ENCODE data around the gene CARS1. TPM values are rescaled to one million over a fixed set of nuclear protein-coding genes. Genes with fewer than 3 reads are reported as not detected.

CARS1 gene
- total RNA-seq = 10 to 100 TPM; 94.7 to 97.5 TPM

DNA sequence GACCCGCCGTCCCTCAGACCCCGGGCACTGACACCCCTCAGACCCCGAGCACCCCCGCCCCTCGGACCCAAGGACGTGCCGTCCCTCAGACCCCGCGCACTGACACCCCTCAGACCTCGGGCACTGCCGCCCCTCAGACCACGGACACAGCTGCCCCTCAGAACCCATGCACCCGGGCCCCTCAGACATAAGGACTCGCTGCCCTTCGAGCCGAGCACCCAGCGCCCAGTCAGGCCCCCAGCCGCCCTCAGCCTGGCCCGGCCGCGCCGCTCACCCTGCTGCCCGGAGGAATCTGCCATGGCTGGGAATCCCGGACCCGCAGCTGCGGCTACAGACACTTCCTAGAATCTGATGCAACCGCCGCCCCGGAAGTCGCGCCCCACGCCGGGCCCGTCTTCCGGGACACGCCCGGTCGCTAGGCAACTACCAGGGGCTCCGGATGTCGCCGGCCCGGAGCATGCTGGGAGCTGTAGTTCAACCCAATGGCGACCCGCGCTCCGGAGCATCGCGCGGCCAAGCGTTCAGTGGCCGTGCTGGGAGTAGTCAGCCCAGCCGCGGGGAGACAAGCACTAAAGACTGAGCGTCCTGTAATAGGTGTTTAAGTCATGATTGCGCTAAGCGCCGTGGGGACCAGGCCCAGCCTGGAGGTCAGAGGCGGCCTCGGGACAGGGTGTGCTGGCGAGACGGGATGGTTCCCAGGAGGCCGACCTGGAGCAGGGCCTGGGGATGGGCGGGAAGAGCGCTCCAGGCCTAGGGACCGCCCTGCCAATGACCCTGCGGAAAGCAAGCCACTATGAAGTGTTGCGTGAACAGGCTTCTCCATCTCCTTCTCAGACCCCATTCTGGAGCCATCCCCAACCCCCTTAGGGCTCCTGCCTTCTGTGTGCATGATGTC lies at the start of gene CARS1:
Gene CARS1 (minus strand): TSS at position 355 of the 895 bp plus-strand sequence. CDS start 56 bp downstream, at position 299.
- intact Hi-C loops (cut with micrococcal nuclease) = loop anchor here (1.0 to 5.0 kb wide), 4 partner anchors 35 to 657 kb away; partner anchors contain the start of genes TSSC4 and ZNF195
- CTCF ChIA-PET = interaction anchor here (1.0 to 5.4 kb wide), 4 partner anchors 19 to 127 kb away, joined by 3 to 24 read pairs (median 4); no protein-coding TSS in a partner anchor
- H3K36me3 Mint-ChIP-seq = peaks cover 14% of the 10 kb centered on the region

DNA sequence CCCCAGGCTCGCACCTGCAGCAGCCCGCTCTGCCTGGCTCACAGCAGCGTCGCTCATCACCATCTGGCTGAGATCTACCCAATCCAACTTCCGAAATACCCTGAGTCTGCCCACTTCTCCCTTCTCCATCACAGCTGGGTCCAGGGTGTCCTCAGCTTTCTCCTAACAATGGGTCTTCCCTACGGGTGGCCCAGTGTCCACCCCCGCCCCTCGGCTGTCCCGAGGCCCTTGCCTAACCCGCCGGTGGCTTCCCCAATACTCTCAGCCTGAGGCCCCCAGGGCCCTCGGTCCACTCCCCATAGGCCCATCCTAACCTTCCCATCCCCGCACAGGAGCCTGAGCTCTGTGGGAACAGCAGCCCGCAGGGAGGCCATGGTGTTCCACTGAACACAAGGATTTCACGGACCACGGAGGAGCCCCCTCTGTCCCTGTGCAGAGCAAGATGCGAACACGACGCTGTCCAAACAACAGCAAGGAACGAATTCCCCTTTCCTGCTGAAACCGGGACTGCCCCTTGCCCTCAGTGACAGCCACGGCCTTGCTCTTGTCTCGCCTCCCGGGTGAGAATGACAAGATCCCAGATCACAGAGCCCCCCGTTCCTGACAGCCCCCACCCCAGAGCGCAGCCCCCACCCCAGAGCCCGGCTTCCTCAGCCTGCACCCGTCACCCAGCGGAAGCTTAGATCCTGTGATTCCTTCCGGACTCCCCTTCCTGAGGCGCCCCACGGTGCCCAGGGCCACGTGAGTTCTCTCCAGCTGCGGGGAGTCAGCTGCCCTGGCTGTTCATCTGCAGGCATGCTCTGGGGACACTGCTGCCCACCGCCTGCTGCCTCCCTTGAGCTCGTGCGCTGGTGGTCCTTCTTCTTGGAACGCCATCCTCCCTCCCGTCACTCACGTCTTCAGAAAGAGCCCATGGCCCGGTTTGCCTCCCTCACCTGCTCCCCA lies 48.8 kb upstream of the CARS1 start:
- peak; percentile 5 for DNase-seq

More for the DNA sequence above, at the start of gene CARS1:
- POLR2A ChIA-PET = interaction anchor here (0.6 to 2.0 kb wide), 10 partner anchors 11 to 681 kb away, joined by 3 to 5 read pairs (median 4); partner anchors contain the start of genes CD81 and NAP1L4
- peak within 1 kb of the TSS; percentile 89 for H3K4me3 Mint-ChIP-seq
- peaks cover 36% of the 10 kb centered on the region for H3K4me1 Mint-ChIP-seq (ENCODE audit: low read depth)
- H3K27me3 Mint-ChIP-seq = no peaks in the 10 kb centered on the region
- no peaks in the 10 kb centered on the region for H3K9me3 Mint-ChIP-seq
- H3K27ac Mint-ChIP-seq = peak within 1 kb of the TSS; percentile 85
- peak; percentile 97 for DNase-seq

DNA sequence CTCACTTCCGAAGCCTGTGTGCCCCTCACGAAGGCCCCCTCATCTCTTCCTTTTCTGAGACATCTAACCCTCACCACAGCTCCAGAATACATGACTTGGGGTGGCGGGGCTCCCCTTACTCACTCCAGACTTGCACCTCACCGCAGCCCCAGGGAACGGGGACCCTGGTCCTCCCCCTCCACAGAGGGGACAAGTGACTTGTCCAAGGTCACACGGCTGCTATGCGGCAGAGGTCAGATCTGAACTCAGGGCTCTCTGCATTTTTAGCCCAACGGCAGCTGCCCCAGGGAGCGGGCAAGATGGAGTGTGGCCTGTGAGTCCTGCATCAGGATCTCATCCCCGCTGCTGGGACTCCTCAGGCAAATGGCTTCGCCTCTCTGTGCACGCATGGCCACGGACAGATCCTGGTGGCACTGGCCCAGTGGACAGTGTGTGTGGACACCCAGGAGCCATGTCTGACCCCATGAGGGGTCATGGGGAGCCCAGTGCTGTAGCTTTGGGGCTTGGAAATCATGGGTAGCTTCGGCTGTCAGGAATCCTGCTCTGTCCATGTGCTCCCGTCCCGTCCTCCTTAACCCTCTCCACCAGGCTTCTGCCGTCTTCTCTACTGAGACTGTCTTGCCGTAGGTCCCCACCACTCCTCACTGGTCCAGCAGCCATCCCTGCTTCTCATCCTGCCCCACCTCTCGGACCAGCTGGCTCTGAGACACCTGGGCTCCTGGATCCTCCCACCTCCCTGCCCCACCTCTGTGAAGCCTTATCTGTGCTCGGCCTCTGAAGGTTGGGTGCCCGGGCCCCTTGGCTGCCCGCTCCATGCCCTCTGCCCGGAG lies 48.0 kb upstream of the CARS1 start:
- peak; percentile 6 for DNase-seq
- Mint-ChIP-seq H3K9me3 (no peaks in the 10 kb centered on the region), H3K27ac (no peak overlapping the region), H3K4me3 (no peak overlapping the region), H3K4me1 (ENCODE audit: low read depth) (no peaks in the 10 kb centered on the region), H3K36me3 (no peaks in the 10 kb centered on the region), H3K27me3 (no peaks in the 10 kb centered on the region)
- intact Hi-C loops (cut with micrococcal nuclease) = no loop called here
- ChIA-PET POLR2A (no interaction called here), CTCF (no interaction called here)

More for the DNA sequence above, 48.8 kb upstream of the CARS1 start:
- H3K36me3 Mint-ChIP-seq = no peaks in the 10 kb centered on the region
- intact Hi-C loops (cut with micrococcal nuclease) = no loop called here
- CTCF ChIA-PET = no interaction called here
- POLR2A ChIA-PET = no interaction called here
- no peak overlapping the region for H3K4me3 Mint-ChIP-seq
- H3K4me1 Mint-ChIP-seq (ENCODE audit: low read depth) = no peaks in the 10 kb centered on the region
- no peak overlapping the region for H3K27ac Mint-ChIP-seq
- H3K27me3 Mint-ChIP-seq = no peaks in the 10 kb centered on the region
- H3K9me3 Mint-ChIP-seq = no peaks in the 10 kb centered on the region

DNA sequence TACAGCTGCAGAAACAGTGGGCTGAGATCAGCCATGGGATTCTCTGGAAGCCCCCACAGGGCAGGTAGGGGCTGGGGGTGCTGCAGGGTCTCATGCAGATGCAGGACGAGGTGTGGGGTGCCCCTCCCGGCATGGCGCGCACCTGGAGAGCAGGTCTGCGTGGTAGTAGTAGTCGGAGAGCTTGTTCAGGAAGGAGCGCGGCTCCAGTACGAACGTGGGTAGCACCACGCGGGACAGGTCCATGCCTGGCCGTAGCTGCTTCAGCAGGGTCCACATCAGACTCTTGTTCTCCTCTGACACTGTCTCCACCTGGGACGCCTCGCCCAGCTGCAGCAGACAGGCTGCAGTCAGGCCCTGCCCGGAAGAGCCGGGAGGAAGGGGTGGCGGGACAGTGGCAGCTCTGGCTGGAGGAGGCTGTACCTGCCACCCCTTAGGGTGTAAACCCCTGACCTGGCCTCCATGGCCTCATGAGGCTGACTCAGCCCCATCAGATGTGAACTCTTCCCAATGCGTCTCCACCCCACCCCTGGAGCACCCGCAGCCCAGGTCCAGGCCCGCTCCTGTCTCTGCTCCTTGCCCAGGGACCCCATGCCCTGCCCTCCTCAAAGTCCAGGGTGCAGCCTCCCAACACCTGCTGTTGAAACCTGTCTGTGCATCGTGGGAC lies 47.0 kb upstream of the CARS1 start:
- no peak for DNase-seq
- Mint-ChIP-seq H3K36me3 (no peaks in the 10 kb centered on the region), H3K4me1 (ENCODE audit: low read depth) (peaks cover 4% of the 10 kb centered on the region), H3K4me3 (no peak overlapping the region), H3K27ac (no peak overlapping the region), H3K27me3 (no peaks in the 10 kb centered on the region), H3K9me3 (no peaks in the 10 kb centered on the region)
- ChIA-PET CTCF (no interaction called here), POLR2A (no interaction called here)
- intact Hi-C loops (cut with micrococcal nuclease) = no loop called here

DNA sequence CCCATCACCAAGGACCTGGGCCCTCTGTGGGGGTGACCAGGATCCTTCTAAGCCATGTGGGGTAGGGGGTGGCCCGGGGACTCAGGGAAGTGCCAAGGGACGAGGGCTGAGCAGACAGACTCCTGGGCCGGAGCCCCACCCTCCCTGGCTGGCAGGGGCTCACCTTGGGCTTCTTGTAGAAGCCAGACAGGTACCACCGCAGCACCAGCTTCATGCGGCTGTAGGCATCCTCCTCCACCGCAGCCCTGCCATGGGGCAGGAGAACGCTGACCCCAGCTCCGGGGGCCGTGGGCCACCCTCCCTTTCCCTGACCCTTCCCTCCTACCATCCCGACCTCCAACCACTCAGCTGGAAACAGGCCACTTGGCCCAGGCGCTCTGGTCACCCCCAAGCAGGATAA lies 45.9 kb upstream of the CARS1 start:
- CTCF ChIA-PET = no interaction called here
- DNase-seq = no peak
- no peaks in the 10 kb centered on the region for H3K27me3 Mint-ChIP-seq
- POLR2A ChIA-PET = no interaction called here
- no peak overlapping the region for H3K4me3 Mint-ChIP-seq
- H3K27ac Mint-ChIP-seq = no peak overlapping the region
- no peaks in the 10 kb centered on the region for H3K9me3 Mint-ChIP-seq
- H3K36me3 Mint-ChIP-seq = no peaks in the 10 kb centered on the region
- peaks cover 7% of the 10 kb centered on the region for H3K4me1 Mint-ChIP-seq (ENCODE audit: low read depth)
- intact Hi-C loops (cut with micrococcal nuclease) = no loop called here

DNA sequence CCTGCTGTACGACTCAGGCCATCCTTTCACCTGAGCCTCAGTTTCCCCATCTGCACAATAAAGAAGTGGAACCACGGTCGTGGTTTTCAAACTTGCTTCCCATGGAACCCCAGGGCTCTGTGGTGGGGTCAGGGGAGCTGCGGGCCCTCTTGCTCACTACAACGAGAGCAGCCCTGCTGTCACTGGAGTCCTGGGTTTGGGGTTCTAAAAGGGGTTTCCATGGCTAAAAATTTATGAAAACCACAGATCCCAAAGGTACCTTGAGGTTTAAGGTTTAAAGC lies 45.4 kb upstream of the CARS1 start:
- ChIA-PET POLR2A (no interaction called here), CTCF (no interaction called here)
- peaks cover 7% of the 10 kb centered on the region for H3K4me1 Mint-ChIP-seq (ENCODE audit: low read depth)
- no peaks in the 10 kb centered on the region for H3K9me3 Mint-ChIP-seq
- H3K4me3 Mint-ChIP-seq = no peak overlapping the region
- H3K36me3 Mint-ChIP-seq = no peaks in the 10 kb centered on the region
- no peaks in the 10 kb centered on the region for H3K27me3 Mint-ChIP-seq
- no peak overlapping the region for H3K27ac Mint-ChIP-seq
- DNase-seq = no peak
- intact Hi-C loops (cut with micrococcal nuclease) = no loop called here

DNA sequence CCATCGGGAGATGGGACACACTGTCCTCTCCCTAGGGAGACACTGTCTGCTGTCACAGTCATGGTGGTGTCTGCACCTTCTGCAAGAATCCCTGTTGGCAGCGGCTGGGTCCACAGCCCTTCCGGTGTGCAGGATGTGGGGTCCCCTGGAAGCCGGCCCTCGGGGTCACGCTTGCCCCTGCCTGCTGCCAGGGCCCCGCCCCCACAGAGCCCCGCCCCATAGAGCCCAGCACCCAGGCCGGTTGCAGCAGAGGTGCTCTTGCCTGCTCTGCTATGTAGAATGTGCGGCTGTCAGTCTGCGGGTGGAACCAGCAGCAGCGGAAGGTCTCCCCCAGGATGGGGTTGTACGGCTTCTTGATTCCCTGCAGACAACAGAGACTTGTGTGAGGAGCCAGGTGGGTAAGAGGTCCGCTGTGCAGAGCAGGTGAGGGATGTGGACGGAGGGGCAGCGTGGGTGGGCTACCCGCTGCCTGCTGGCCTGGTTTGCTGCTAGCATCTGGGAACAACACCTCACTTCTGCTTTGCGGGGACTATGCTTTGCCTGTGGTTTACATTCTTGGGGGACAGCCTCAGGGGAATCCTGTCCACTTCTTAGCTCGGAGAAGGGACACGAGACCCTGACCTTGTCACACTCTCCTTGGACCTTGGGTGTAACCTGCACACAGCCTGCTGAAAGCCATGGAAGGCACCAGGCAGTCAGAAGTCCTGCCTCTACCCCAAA lies 44.9 kb upstream of the CARS1 start:
- DNase-seq = no peak

GRCh38 chr11:3099178-3099577 lies 42.0 kb upstream of the CARS1 start:
- H3K4me1 Mint-ChIP-seq (ENCODE audit: low read depth) = peaks cover 7% of the 10 kb centered on the region

More for the DNA sequence above, 44.9 kb upstream of the CARS1 start:
- Mint-ChIP-seq H3K36me3 (no peaks in the 10 kb centered on the region), H3K27me3 (no peaks in the 10 kb centered on the region), H3K4me3 (no peak overlapping the region), H3K9me3 (no peaks in the 10 kb centered on the region), H3K4me1 (ENCODE audit: low read depth) (peaks cover 7% of the 10 kb centered on the region), H3K27ac (no peak overlapping the region)
- POLR2A ChIA-PET = no interaction called here
- intact Hi-C loops (cut with micrococcal nuclease) = no loop called here
- CTCF ChIA-PET = no interaction called here

DNA sequence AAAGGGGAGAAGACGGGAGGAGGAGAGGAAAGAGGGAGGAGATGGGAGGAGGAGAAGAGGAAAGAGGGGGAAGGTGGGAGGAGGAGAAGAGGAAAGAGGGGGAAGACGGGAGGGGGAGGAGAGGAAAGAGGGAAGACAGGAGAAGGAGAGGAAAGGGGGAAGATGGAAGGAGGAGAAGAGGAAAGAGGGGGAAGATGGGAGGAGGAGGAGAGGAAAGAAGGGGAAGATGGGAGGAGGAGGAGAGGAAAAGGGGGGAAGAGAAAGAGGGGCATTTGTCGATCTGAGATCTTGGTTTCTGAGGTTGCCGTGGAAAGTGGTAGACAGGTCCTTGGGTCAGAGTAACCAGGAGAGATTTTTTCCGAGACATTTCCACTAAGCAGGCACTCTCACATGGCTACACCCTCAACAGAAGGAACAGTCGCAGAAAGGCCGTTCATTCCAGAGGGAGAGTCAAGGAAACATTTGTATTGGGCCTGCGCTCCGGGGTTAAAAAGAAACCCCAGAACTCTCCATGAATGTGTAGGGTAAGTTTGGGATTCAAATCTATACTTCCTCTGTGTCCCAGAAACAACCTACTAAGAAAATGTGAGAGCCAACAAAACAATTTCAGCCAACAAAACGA lies 39.8 kb upstream of the CARS1 start:
- Mint-ChIP-seq H3K4me1 (ENCODE audit: low read depth) (peaks cover 7% of the 10 kb centered on the region), H3K27me3 (no peaks in the 10 kb centered on the region), H3K27ac (no peak overlapping the region), H3K36me3 (no peaks in the 10 kb centered on the region), H3K9me3 (no peaks in the 10 kb centered on the region), H3K4me3 (no peak overlapping the region)
- POLR2A ChIA-PET = no interaction called here
- DNase-seq = no peak
- intact Hi-C loops (cut with micrococcal nuclease) = no loop called here
- CTCF ChIA-PET = no interaction called here

More at GRCh38 chr11:3099178-3099577, 42.0 kb upstream of the CARS1 start:
- H3K27me3 Mint-ChIP-seq = no peaks in the 10 kb centered on the region
- H3K9me3 Mint-ChIP-seq = no peaks in the 10 kb centered on the region
- H3K27ac Mint-ChIP-seq = no peak overlapping the region
- no peak for DNase-seq
- ChIA-PET POLR2A (no interaction called here), CTCF (interaction anchor here (1.0 kb wide), 1 partner anchor 7 kb away, joined by 3 read pairs; no protein-coding TSS in a partner anchor)
- intact Hi-C loops (cut with micrococcal nuclease) = no loop called here
- H3K36me3 Mint-ChIP-seq = no peaks in the 10 kb centered on the region
- no peak overlapping the region for H3K4me3 Mint-ChIP-seq

DNA sequence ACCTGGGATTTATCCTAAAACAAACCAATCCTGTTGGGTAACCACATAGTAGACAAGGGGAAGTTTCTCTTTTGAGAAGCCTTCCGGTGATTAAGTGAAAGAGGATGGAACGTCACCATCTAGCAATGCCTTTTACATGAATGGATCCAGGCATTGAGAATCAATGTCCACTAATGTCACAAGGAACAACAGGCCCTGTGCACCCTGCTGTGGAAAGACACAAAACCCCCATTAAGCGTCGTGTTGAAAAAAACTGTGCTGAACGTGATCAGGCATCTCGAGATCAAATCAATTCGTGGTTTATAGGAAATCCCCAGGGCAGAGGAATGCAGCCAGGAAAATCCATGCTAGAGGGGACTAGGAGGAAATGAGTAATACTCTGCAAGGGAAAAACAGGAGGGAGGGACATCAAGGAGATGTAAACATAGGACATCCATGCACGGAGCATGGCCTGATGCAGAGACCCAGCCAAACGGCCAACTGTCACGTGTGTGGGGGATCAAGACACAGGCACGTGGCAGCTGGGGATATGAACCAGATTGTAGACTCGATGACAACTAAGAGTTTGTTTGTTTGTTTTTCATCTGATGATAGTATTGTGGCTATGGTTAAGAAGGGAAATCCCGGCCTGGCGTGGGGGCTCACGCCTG lies 38.6 kb upstream of the CARS1 start:
- POLR2A ChIA-PET = interaction anchor here (0.5 kb wide), 1 partner anchor 362 kb away, joined by 3 read pairs; no protein-coding TSS in a partner anchor
- intact Hi-C loops (cut with micrococcal nuclease) = no loop called here
- CTCF ChIA-PET = interaction anchor here (2.8 kb wide), 1 partner anchor 58 kb away, joined by 8 read pairs; no protein-coding TSS in a partner anchor
- Mint-ChIP-seq H3K36me3 (no peaks in the 10 kb centered on the region), H3K27me3 (peaks cover 1% of the 10 kb centered on the region), H3K9me3 (no peaks in the 10 kb centered on the region), H3K4me1 (ENCODE audit: low read depth) (peaks cover 7% of the 10 kb centered on the region), H3K4me3 (no peak overlapping the region), H3K27ac (no peak overlapping the region)
- DNase-seq = no peak
